HG03159 (cell line): ENCODE results near the gene MTG2.

ENCODE experiments used
- ATAC-seq: cut with Tn5 transposase; IDR thresholded peaks from one replicate; pipeline ENCODE4 v1.9.1; 2021; ENCODE audit warnings: mild to moderate bottlenecking, moderate library complexity; ENCODE audit not compliant: unreplicated experiment

The MTG2 gene

DNA sequence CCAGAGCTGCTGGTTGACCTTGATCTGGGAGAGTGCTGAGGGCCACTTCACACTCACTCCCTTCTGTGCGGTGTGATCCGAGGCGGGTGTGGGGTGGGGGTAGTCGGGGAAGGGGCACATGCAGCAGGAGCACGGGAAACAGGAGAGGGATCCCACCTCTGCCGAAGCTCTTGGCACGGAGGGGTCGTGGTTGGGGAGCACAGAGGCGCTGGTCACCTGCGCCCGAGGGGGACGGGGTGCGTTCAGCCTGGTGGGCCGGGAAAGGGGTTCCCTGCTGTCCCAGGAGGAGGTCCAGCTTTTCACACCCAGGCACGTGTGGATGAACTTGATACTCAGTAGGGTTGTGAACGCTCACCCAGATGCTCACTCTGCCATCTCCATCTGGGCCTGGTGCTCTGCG lies 22.0 kb upstream of the MTG2 start:
- ATAC-seq: no peak

DNA sequence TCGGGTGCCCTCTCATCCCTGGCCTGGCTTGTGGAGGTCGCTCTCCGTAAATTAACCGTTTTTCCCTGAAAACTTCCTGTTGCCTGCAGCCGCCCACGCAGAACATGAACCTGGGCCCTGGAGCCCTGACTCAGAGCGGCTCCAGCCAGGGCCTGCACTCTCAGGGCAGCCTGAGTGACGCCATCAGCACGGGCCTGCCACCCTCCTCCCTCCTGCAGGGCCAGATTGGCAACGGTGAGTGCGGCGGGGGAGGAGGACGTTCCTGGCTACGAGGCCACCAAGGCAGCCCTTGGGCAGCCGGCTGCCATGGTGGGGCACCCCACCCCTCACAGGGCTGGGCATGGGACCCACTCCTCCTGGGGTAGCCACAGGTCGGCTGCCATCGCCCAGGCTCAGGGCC lies 21.5 kb upstream of the MTG2 start:
- ATAC-seq: no peak

DNA sequence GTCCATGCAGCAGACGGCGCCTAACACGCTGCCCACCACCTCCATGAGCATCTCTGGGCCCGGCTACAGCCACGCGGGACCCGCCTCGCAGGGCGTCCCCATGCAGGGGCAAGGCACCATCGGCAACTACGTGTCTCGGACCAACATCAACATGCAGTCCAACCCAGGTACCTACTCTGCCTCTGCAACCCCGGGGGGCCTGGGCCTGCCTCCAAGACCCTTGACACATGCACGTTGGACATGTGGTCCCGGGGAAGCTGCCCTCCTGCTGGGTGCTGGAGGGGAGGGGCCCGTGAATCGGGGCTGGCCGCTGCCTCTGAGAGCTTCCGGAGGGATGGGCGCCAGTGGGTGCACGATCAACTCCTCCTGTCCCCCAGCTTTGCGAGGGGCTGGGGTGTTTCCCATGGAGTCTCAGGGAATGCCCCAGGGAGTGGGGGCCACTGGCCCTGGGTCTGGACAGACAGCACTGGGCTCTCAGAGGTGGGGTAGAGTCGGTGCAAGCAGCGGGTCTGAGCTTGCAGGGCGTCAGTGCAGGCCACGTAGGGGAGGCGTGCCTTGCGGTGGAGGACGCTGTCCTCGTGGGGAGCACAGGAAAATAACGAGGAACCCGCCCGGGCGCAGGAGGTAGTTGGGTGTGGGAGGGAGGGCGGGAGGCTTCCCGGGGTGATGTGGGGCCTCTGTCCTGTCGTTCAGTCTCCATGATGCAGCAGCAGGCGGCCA lies 19.9 kb upstream of the MTG2 start:
- ATAC-seq: no peak

DNA sequence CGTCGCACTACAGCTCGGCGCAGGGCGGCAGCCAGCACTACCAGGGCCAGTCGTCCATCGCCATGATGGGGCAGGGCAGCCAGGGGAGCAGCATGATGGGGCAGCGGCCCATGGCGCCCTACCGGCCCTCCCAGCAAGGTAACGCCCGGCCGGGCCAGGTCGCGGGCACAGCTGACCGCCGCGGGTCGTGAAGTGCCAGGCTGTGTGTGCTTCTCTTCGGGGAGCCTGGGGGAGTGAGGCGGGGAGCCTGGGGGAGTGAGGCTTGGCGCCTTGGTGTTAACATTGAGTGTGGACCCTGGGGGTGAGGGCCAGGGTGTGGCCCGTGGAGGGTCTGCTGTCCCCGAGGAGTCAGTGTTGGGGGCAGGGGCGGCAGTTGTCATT lies 19.4 kb upstream of the MTG2 start:
- ATAC-seq: no peak

DNA sequence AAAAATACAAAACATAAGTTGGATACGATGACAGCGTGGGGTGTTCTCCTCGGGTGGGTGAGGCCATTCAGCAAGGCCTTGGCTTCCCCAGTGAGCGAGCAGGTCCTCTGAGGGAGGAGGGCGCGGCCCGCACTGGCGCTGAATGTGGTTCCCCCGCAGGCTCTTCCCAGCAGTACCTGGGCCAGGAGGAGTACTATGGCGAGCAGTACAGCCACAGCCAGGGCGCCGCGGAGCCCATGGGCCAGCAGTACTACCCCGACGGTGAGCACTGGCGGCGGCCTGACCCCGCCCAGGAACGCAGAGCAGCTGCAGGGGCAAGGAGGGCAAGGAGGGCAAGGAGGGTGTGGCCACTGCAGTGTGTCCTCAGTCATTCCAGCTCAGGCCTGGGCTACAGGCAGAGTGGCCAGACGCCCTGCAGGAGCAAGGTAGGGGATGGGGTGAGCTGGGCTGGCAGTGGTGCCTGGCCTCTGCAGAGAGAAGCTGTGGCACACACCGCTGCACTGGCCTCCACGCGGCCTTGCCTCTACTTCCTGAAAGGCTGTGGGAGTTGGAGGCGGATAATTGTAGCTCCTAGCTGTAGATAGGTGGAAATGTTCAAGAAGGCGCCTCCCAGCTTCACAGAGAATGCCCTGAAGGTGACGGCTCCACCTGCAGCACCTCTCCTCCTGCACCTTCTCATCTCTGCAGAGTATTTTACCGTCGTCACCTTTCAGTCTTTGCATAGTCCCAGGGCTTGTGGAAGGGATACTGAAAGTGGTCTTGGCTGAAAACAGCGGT lies 18.7 kb upstream of the MTG2 start:
- no peak for ATAC-seq

DNA sequence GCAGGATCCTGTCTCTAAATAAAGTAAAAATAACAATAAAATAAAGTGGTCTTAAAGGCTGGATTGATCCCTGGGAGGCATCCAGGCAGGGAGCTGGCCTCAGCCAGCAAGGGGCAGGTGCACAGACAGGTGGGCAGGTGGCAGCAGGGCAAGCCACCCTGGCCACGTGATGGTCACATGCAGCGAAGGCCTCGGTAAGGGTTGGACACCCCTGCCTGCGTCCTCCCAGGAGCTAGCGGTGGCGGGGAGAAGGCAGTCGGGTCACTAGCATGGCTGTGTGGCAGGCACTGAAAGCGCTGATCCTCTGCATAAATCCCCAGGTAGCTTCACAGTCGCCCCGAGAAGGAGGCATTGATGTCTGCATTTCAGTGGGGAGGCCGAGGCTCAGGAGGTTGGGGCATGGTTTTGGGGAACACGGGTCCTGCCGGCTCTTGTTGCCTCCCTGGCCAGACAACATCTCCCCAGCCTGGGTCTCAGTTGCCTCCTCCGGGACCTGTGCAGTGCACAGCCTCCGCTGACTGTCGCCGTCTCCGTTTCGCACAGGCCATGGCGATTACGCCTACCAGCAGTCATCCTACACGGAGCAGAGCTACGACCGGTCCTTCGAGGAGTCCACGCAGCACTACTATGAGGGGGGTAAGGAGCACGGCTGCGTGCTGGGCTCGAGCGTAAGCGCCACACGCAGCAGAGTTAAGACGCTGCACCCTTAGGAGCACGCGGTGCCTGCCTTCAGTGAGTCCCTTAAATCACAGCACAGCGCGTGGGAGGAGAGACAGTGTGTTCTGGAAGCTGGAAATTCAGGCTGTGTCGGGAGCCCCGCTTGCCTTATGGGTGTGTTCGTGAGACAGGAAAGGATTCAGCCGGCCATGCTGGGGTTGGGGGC lies 17.7 kb upstream of the MTG2 start:
- no peak for ATAC-seq

DNA sequence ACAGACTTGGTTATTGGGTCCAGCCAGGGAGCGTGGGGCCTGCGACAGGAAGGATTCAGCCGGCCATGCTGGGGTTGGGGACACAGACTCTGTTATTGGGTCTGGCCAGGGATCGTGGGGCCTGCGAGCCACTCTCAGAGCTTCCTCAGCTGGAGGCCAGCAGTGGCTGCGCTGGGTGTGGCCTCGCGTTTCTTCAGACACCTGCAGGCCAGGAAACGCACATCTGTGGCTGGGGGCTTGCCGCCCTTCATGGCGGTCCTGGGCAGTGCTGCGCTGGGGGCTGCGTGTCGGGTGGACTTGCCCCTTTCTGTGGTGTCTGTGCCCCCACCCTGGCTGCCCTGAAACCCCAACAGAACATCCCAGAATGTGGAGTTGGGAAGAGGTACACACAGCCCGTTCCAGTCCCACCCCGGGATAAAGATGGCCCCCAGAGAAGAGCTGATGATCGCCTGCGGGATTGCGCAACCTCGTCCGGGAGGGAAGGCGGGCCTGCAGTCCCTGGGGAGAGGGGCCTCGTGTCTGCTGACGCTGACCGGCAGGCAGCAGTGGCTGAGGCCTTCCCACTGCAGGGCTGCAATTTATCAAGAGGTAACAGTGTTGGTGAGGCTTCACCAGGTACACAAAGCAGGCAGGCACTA lies 16.9 kb upstream of the MTG2 start:
- no peak for ATAC-seq

DNA sequence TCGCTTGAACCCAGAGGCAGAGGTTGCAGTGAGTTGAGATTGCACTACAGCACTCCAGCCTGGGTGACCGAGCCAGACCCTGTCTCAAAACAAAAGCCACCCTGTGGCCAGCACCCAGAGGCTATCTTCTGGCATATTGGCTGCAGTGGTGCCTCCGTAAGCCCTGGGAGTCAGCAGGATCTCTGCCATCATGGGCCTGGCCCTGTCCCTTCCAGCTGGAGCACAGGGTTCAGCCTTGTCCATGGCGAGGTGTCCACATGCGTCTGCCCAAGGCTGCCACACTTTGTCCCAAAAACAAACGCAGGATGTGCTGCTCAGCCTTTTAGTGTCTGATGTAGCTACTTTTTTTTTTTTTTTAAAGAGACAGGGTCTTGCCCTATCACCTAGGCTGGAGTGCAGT lies 15.4 kb upstream of the MTG2 start:
- no peak for ATAC-seq

DNA sequence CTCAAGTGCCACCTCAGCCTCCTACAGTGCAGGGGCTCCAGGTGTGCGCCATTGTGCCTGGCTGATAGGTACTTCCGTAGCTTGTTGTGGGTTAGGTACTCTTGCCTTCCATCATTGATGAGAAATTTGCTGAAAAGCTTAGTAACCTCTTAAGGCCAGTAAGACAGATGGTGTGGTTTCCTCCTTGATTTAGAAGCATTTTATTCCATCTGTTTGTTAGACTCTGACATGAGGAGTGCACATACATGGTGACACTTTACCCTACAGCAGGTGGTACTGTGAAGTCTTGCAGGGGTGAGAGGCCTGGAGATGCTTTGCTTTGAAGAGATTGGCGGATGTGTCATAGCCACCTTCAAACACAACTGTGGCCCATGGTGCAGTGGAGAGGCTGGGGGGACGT lies 14.8 kb upstream of the MTG2 start:
- ATAC-seq: no peak

DNA sequence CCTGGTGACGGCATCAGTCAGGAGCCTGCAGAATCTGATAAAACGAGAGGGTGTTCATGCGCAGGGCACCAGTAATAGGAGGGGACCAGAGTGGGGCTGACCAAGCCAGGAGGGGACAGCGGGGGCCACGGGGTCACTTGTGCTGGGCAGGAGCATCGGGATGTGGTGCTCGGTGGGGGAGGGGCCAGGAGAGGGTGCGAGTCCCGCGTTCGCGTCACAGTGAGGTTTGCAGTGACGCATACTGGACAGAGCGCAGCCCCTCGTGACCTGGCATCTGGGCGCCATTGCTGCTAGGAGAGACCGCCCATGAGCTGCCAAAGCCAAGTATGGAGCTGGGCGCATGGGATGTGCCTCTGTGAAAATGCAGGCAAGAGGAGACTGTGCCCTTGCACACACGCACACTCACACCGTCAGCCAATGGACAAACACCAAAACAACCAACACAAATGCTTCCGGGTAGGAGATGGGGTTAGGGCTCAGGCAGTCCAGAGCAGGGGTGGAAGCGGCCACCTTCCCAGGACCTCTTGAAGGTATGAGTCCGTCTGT lies 13.9 kb upstream of the MTG2 start:
- no peak for ATAC-seq

DNA sequence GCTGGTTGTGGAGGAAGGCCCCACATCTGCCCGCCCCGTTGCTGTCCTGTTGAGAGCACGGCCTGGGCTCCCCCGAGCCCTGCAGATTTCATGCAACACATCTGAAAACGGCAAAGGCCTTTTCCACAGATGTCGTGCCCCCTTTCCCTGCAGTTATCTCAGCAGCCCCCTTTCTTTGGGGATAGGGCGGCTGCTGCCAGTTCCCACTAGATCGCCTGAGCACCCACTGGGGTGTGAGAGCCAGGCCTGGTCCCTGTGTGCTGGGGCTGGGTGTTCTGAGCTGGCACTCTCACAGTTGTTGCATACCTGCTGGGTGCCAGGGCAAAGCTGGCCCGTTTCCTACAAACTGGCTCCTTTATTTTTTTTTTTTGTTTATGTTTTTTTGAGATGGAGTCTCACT lies 12.3 kb upstream of the MTG2 start:
- no peak for ATAC-seq

DNA sequence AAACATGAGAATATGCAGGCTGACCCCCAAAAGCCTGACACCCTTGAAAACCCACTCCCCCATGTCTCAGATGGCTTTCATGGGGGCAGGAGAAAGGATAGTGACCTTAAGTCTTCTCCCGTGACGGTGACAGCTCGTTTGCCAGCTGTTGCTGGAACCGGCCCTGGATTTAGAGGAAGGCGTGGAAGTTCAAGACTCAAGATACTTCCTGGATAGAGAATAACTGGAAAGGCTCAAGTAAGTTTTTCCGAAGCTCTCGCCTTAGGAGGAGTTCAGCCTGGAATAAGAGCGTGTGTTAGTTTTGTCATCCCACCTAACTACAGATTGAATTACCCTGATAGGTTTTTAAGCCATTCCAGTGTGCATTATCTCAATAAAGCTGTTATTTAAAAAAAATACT lies 11.6 kb upstream of the MTG2 start:
- no peak for ATAC-seq

DNA sequence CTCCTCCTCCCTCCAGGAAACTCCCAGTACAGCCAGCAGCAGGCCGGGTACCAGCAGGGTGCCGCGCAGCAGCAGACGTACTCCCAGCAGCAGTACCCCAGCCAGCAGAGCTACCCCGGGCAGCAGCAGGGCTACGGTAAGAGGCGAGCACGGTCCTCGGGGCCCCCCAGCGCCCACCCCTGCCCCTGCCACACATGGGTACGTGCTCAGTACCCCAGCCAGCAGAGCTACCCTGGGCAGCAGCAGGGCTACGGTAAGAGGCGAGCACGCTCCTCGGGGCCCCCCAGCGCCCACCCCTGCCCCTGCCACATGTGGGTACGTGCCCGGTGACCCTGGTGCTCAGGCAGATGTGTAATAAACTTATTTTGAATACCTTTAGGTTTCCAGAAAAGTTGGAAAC lies 10.2 kb upstream of the MTG2 start:
- no peak for ATAC-seq

DNA sequence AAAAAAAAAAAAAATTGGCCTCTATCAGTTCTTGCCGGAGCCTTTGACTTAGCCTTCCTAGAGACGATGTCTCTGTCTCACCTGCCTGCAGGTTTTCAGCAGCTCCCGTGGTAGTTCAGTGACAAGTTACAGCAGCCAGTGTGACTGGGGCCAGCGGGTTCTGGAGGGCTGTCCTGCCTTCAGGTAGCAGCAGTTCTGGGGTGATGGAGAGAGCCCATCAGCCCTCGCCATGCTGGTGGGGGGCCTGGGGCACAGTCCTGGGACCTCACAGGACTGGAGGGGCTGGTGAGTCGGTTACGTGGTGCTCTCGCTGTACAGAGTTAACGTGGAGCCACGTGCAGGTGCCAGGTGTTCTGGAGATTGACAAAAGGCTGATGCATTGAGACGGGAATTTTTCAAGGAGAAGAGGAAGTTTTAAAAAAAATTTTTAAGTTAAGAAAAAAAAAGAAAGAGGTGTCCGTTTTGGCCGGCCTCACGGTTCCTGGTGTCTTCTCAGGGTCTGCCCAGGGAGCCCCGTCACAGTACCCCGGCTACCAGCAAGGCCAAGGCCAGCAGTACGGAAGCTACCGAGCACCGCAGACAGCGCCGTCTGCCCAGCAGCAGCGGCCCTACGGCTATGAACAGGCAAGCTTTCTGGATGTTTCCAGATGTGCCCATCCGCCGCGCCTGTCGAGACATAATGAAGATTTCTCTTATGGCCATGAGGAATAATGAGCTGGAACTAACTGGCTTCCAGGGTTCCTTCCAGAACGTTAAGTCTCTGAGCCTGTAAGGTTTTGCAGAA lies 8.6 kb upstream of the MTG2 start:
- ATAC-seq: no peak

DNA sequence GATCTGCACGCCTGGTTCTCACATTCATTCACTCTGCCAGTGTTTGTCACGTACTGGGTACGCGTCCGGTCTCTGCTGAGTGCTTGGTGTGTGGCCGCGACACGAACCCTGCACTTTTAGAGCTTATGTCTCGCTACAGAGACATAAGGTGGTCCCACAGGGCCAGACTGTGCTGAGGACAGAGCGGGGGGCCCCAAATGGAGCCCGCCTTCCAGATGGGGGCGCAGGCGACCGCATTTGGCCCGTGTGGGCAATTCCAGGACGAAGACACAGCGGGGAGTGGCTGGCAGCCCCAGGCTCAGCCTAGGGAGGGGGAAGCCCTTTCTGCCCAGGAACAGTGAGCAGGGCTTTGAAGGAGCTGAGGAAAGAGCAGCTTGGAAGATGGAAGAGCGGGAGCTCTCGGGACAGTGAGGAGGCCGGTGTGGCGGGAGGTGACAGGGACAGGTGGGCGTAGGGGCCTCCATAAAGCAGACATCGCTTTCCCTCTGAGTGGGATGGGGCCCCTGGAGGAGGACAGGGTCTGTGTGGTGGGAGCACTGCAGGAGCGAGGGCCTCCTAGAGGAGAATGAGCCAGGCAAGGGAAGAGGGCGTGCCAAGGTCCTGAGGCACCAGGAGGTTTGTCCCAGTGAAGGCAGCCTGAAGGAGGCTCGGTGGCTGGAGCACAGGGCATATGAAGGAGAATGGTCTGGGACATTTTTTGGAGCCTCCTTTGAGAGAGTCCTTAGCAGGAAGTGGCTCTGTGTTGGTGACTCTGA lies 7.8 kb upstream of the MTG2 start:
- no peak for ATAC-seq

DNA sequence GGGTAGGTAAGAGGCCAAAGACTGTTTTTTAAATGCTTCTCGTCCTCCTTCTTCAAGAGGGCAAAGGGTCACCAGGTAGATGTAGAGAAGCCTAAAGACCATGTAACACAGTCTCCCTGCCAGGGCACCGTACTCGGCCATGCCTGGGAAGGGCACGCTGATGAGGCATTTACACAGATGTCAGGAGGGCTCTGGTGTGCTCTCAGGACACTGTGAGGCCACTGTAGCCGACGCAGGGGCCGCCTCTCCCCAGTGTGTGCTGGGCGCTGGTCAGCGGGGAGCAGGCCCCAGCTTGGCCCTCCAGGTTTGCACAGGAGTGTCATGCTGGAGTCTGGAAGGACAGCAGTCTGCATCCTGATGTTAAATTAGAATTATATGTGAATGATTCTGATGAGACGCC lies 7.1 kb upstream of the MTG2 start:
- no peak for ATAC-seq

DNA sequence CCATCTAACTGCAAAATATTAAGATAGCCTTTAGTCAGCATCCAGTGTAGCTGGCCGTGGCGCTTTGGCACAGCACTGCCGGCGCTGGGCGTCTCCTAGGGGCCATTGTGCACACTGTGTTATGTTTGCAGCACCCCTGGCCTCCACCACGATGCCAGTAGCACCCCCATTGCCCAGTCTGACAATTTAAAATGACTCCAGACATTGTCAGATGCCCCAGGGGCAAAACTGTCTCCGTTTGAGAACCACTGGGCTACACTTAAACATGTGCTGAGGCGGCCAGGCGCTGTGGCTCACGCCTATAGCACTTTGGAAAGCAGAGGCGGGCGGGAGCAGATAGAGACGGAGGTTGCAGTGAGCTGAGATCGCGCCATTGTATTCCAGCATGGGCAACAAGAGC lies 6.0 kb upstream of the MTG2 start:
- ATAC-seq: no peak

DNA sequence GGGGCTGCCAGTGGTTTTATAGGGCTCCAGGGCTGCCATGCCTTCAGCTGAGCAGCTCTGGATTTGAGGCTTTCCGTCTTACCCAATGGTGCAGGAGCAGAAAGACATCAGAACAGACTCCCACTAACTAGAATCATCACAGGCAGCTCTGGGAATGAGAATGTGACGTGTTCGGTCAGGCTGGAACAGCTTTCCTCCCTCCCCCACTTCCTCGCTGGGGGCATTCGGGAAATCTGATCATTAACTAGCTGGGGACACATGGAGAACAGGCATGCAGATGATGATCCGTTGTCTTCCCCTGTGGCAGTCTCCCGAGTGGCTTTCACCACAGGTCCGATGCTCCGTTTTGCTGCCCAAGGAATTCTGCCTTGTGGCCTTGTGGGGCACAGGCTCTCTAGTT lies 5.5 kb upstream of the MTG2 start:
- ATAC-seq: no peak

DNA sequence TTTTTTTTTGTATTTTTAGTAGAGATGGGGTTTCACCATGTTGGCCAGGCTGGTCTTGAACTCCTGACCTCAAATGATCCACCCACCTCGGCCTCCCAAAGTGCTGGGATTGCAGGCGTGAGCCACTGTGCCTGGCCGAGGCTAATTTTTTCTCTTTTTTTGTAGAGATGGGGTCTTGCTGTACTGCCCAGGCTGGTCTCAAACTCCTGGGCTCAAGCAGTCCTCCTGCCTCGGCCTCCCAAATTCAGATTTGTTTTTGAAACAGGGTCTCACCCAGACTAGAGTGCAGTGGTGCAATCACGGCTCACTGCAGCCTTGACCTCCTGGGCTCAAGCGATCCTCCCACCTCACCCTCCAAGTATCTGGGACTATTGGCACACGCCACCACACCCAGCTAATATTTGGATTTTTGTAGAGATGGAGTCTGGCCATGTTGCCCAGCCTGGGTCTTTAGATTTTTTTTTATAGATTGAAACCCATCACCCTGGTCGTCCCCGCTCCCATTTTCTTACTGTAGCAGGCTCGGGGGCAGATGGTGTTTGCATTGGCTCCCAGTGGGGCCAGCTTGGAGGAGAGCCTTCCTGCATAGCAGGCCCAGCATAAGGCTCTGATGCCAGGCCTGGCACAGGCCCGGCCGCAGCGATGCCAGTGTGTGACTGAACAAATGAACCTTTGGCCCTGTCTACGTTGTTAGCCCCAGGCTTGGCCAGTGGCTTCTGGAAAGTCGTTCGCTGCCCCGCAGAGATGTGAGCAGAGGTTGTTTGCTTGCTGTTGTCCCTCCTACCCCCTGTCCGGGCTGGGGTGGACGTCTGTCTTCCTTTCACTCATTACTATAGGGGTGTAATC lies 4.3 kb upstream of the MTG2 start:
- no peak for ATAC-seq
